GM21526 (cell line): ENCODE data around the gene SFMBT2.
"Not testable (repeated sequence)": the region's sequence is repeated elsewhere in the genome, so short reads cannot be mapped to it uniquely, and the experiment has no call there.

ENCODE experiments used
- ATAC-seq: cut with Tn5 transposase; IDR thresholded peaks from one replicate; pipeline ENCODE4 v1.9.1; 2021; ENCODE audit warnings: moderate library complexity; ENCODE audit not compliant: unreplicated experiment, low FRiP score

The SFMBT2 gene

DNA sequence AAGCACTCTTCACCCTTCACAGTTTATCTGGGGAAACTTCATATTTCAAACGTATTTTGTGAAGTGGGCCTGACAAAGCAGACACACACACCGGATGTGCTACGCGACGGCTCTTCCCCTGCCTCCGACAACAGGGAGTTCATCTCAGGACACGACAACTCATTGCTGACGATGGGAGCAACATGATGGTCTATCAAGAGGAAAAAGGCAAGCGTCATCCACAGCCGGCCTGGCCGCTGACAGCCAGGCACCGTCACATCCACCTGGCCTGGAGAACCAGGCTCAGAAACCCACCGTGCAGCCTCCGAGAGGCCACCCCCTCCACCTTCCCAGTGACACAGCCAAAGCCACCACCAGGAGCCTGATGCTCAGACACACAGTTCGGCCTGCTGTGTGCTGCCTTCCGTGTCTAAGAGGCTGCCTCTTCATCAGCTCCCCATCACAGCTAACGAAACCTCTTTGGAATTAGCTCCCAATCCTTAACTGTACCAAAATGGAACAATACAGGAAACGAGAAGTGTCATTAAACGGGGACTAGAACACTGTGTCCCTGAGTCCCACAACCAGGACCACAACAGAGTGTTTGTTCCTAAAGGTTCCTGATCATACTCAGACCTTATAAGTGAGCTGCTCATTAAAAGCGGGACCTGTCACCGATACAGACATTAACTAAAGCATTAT lies 76.7 kb downstream of the SFMBT2 start:
- ATAC-seq = no peak

DNA sequence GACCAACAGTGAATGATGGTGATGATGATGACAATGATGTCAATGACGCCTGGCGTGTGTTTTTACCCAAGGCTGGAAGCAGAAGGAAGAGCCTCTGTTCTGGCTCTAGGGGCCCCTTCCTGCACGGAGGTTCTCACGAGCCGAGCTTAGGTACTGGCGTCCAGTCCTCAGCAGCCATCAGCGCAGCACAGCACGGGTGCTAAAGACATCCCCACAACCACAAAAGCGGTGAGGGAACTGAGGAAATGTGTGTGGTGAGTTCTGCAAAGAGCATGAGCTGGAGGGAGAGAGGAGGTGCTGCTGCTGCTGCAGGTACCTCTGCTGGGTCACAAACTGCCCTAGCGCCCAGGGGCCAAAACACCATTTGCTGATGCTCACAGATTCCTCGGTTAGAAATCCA lies 81.6 kb downstream of the SFMBT2 start:
- no peak for ATAC-seq

DNA sequence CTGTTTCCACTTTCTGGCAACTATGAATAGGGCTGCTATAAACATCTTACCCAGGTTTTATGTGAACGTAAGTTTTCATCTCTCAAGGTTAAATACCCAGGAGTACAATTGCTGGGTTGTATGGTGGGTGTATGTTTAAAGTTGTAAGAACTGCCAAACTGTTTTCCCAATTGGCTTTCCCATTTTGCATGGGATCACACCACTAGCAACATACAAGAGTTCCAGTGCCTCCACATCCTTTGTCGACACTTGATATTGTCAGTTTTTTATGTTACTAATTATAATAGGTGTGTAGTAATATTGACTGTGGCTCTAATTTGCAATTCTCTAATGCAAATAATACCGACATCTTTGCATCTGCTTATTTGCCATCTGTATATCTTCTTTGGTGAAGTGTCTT lies 82.9 kb downstream of the SFMBT2 start:
- ATAC-seq = no peak

DNA sequence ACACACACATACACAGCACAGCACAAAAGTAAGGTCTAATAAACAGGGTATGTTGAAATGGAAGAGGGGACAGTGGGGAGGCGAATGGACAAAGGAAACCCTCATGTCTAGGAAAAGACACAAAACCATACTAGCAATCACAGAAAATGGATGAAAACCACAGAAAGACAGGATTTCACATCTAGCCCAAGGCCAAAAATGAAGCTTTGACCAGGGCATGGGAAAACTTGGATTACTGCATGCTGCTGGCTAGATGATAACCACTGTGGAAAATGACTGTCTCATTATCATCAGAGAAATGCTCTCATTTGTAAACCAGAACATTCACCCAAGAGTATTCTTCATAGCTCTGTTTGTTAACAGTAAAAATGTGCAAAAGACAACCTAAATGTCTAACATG lies 88.2 kb downstream of the SFMBT2 start:
- ATAC-seq = no peak

DNA sequence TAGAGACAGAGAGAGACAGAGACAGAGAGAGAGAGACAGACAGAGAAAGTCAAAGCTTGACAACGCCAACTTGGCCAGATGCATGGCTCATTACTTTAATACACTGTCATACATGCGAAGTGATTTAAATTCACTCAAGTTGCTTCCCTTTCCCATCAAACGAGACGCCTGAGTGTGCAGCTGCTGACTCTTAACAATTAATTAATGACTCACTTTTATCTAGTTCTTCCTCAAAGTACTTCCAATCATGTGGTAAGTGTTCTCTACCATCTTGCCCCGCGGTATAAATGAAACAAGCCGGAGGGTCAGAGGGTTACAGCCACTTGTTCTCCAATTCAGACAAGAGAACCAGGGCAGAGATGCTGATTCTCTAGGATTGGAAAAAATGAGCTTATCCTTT lies 90.8 kb downstream of the SFMBT2 start:
- no peak for ATAC-seq

DNA sequence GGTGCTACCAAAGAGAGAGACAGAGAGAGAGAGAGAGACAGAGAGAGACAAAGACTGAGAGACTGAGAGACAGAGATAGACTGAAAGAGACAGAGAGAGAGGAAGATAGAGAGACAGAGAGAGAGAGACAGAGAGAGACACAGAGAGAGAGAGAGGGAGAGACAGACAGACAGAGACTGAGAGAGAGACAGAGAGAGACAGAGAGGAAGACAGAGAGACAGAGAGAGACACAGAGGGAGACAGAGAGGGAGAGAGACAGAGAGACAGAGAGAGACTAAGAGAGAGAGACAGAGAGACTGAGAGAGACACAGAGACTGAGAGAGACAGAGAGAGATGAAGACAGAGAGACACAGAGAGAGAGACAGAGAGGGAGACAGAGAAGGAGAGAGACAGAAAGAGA lies 91.2 kb downstream of the SFMBT2 start:
- no peak for ATAC-seq

DNA sequence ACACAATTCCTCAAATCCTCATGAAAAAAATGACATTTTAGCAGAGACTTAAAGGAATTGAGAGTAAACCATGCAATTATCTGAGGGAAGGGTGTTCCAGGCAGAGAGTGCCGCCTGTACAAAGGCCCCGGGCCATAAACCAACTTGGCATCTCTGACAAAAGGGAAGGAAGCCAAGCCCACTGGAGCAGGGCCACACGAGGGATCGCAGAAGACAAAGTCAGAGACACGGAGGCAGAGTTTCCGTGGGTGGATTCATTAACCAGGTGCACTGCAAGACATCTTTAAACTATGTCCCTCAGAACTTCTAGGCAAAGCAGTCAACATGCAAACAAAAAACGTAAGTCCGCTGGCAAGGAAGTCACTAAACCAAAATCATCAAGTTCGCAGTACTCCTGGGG lies 92.0 kb downstream of the SFMBT2 start:
- ATAC-seq = no peak

DNA sequence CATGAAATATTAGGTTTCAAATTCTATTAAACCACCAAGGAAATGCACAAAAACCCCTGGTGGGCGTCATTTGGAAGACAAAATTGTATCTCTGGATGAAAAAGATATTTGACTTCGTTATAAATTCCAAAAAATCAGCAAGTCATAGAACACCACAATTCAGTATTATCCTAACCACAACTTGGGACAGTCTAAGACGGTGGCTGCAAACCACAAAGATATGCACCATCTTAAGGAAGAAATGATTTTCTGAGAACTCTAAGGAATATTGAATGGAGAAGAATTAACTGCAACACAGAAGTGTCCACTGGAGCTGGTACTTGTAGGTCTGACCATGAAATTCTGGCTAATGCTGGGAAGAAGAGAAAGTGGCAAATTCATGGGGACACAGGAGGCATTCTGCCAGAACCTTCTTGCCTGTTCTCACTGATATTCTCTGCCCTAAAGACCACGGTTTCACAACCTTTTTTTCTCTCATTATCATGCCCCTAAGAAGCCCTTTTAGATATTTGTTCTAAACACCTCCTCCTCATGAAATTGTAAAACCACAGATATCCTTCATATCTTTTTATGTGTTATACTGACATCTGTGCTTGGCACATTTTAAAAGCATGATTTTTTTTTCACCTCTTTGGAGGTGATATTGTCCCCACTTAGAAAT lies 92.9 kb downstream of the SFMBT2 start:
- no peak for ATAC-seq

DNA sequence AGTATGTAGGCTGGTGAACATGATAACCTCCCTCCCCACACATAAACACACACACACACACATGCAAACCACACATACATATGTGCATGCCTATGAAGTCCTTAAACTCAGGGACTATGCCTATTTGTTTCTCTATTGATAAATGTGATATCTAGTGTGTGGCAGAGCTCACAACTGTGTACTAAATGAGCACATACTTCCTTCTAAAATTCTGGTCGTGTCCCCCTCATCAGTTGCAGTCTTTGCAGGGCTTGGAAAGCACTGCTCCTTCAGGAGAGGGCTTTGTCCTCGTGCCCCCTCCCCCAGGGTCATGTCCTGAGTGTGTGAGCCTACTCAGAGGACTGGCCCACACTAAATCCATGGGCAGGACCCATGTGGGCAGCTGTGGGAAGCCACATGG lies 94.0 kb downstream of the SFMBT2 start:
- ATAC-seq = no peak

DNA sequence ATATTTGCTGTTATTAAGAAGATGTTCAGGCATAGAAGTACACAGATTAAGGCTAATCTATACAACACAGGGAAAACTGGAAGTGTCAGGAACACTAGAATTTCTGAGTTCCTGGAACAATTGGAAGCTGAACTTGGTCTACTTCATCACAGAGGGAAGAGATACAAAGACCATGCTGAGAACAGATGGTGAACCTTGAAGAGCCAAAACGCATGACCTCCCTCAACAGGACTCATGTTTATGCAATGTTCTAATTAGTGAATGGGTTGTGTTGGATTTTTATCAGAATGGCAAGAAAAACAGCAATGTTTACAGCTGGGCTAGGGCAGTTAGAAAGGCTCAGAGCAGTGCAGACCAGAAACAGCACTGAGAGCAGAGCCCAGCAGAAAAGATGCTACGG lies 94.9 kb downstream of the SFMBT2 start:
- ATAC-seq = no peak

DNA sequence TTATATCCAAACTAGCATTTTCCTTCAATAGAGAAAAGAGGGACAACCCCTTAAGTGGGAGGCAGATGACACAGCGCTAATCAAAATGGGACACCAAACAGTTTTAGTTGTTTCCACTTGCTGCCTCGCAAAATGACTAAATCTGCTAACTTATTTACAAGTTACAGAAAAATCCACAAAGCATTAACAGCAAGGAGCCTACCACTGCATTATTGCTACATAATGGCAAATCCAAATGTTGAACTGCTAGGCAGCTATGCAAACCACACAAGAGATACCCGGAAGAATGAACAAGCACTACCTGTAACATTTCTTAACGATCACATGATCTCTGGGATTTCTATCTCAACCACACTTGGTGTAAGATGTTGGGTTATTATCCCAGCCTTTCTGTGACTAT lies 96.7 kb downstream of the SFMBT2 start:
- no peak for ATAC-seq

DNA sequence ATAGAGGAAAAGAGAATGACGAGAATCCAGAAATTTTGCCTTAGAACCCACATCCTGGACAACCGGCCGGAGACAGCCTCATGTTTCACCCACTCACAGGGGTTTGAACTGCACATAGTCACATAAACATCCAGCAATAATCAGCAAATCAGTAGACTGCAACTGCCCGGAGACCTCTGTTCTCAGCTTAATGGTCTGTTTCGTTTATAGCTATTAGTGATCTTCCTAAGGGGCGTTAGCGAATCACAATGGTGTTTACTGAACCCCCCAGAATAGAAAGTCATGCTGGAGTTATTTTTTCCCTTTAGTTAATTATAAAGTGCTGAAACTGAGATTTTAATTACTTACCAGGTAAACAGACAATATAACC lies 98.4 kb downstream of the SFMBT2 start:
- no peak for ATAC-seq

DNA sequence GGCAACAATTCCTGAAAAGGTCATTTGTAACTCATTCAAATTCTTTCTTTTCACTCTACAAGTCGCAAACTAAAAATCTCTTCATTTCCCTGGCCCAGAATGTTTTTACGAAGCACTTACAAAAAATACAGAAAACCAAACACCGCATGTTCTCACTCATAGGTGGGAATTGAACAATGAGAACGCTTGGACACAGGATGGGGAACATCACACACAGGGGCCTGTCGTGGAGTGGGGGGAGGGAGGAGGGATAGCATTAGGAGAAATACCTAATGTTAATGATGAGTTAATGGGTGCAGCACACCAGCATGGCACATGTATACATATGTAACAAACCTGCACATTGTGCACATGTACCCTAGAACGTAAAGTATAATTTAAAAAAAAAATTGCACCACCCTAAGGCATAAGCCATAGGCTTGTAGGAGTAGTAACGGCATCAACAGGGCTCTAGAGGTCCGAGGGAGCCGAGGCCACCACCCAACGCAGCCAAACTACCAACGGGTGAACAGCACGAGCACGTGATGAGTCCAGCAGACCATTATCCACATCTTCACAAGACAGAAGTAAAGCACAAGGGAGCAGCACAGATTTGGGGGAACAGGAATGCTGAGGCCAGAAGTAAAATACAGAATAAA lies 98.9 kb downstream of the SFMBT2 start:
- ATAC-seq = not testable (repeated sequence)

DNA sequence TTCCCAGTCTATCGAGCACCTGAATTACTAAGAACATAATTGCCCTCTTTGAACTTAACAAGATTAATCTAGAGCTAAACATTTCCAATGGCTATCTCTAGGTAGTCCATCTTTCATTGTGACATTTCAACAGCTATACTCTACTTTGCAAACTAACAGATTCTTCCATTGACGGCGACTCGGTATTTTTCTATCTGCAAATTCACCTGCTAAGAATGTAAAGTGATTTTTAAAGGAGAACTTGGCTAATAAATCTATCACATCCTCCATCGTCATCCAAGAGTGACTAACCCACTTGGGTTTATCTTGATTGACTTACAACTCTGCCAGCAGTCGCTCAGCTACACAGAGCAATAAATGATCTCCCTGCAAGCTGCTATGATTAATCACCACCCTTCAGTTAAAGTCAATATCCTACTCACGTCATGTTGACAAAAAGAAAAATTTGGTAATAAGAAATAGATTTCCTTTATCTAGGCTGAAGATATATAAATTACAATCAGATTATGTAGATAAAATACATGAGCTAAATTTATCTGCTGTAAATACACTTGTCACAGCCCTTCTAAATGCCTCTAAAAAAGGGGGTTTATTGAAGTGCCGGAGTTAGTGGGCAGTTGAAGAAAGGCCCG lies 99.5 kb downstream of the SFMBT2 start:
- ATAC-seq = no peak

DNA sequence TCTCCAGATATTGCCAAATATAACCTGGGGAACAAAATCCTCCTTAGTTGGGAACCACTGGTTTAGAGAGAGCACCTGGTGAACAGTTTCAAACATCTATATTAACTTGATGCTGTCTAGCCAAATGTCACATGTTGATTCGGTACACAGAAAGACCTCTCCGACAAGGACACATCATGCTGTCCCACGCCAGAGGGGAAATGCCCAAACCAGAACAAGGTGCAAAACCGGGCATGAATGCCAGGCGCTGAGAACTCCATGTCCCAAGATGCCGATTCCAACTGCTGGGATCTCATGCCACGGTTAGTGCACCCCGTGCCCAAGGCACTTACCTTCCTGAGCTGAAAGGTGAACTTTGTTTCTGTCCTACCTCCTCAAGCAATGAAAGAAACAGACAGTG lies 100.8 kb downstream of the SFMBT2 start:
- ATAC-seq = no peak

DNA sequence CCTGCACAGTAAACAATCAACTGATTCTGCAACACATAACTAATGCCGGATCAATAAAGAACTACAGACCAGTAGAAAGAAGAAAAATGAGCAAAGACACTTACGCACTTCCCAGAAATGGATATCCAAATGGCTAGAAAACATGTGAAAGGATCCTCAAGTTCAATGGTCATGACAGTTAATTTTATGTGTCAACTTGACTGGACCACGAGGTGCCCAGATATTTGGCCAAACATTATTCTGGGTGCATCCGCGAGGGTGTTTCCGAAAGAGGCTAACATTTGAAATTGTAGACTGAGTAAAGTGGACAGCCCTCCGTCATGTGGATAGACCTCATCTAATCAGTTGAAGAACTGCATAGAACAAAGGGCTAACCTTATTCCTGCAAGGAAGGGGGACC lies 102.0 kb downstream of the SFMBT2 start:
- ATAC-seq = no peak

DNA sequence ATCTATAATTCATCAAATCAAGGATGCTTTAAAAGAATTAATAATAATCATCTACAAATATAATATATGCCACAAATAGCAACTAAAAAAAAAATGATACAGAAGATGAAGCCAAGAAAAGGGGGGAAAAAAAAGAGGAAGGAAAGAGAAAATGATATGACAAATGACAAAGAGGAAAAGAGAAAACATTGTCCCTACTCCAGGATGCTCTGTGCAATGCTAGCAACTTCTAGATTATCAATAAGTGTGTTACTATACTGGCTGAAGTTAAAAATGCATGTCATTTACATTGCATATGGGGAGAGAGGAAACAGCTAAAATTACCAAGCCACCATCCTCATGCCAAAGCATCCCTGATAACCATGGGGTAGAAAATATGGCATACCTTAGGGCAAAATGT lies 104.2 kb downstream of the SFMBT2 start:
- no peak for ATAC-seq

DNA sequence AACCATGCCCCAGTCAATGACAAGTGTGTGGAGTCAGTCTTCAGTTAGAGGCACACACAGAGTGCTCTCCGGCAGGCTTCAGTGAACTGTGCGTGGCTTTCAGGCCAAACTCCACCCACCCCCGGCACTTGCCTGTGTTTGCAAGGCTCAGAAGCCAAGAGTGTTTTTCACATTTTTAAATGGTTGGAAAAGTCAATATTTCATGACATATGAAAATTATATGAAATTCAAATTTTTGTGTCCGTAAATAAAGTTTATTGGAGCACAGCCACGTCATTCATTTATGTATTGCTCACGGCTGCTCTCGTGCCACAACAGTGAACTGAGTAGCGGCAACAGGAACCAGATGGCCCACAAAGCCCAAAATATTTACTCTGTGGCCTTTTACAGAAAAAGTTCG lies 104.7 kb downstream of the SFMBT2 start:
- ATAC-seq = no peak

DNA sequence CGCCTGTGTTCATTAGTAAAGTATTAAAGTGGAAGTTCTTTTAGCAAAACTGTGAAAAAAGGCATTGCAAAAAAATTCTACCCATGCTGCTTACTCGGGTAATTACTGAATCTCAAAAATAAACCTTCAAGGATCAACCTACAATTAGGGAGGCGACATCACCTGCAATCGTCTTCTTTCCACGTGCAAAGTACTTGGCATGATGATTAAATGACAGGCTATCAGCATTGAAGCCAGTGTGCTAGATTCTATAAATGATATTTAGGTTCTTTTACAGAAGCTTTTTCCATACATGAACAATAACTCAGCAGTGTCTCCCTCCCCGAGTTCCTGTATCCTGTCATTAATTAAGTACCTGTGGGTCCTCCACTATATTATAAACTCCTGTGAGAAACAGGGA lies 105.8 kb downstream of the SFMBT2 start:
- ATAC-seq = no peak

DNA sequence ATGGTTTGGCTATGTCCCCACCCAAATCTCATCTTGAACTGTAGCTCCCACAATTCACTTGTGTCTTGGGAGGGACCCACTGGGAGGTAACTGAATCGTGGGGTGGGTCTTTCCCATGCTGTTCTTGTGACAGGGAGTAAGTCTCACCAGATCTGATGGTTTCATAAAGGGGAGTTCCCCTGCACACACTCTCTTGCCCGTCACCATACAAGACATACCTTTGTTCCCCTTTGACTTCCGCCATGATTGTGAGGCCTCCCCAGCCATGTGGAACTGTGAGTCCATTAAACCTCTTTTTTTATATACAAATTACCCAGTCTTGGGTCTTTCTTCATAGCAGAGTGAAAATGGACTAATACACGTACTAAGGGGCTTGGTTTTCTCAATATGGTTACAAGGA lies 106.7 kb downstream of the SFMBT2 start:
- ATAC-seq = no peak

DNA sequence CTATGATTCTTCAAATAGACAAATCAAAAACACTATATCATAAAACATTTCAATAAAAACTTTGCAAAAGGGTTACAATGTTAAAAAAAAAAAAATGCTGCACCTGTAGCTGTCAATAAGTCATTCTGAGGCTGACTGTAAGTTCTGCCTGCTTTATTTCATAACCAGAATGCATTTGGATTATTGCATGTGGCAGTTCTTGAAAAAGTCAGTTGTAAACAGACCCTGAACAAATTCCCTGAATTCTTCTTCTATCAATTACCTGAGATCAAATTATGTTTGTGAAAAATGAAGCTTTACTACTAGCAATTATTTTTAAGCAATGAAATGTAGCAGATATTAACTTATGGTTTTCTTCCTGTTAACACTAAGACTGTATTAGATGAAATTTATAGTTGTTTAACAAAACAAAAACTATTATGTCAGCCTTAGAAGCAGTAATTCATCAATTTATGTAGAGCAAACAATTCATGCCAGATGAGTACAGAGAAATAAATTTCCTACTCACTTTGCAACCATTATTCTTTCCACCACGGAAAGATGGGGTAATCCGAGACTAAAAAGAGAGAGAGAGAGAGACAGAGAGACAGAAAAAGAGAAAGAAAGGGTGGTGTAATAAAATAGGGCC lies 107.8 kb downstream of the SFMBT2 start:
- no peak for ATAC-seq
